ENCODE measurements around the gene TCF4.

The TCF4 gene

DNA sequence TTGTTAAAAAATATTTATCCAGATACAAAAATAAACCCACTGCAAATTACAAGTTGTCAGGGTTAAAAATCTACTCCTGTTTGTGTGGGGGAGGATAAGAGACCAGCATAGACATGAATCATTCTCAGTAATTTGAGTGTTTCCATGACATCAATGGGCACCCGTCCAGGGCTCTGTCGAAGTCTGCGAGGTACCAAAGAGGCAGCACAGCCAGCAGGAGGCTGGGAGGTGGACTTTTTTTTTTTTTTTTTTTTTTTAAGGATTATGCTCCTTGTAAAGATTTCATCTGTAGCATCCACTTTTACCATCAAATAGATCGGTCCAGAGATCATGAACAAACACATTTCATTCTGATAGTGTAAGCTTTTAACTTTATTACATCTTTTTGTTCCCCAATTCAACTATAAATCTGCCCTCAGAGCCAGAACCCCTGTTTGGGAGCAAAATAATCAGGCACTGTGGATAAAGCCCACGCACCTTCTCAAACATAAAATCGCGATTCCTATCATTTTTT lies 182.0 kb downstream of the TCF4 start:
- ChIA-PET POLR2A (no interaction called here), CTCF (interaction anchor here (0.5 to 4.1 kb wide), 7 partner anchors 10 to 1186 kb away, joined by 3 to 41 read pairs (median 3); no protein-coding TSS in a partner anchor)
- no peak for DNase-seq (ENCODE audit: low read depth, low spot score)
- no peak overlapping the region for H3K4me3 ChIP-seq (ENCODE audit: low read depth, low read length)
- no peak for TF ChIP-seq CTCF (IDR thresholded peaks at IDR 0.05; ENCODE audit: insufficient read depth, low read length, missing control alignments)

- no peak for TF ChIP-seq CTCF (IDR thresholded peaks at IDR 0.05; ENCODE audit: insufficient read depth, low read length, missing control alignments)
- no peak for DNase-seq (ENCODE audit: low read depth, low spot score)
- no peak overlapping the region for H3K4me3 ChIP-seq (ENCODE audit: low read depth, low read length)
- ChIA-PET POLR2A (interaction anchor here (0.7 kb wide), 1 partner anchor 924 kb away, joined by 3 read pairs; no protein-coding TSS in a partner anchor), CTCF (interaction anchor here (0.9 to 4.1 kb wide), 4 partner anchors 10 to 376 kb away, joined by 3 to 41 read pairs (median 4); no protein-coding TSS in a partner anchor)
Observed at GRCh38 chr18:55405475-55405874, 182.5 kb downstream of the TCF4 start.

DNA sequence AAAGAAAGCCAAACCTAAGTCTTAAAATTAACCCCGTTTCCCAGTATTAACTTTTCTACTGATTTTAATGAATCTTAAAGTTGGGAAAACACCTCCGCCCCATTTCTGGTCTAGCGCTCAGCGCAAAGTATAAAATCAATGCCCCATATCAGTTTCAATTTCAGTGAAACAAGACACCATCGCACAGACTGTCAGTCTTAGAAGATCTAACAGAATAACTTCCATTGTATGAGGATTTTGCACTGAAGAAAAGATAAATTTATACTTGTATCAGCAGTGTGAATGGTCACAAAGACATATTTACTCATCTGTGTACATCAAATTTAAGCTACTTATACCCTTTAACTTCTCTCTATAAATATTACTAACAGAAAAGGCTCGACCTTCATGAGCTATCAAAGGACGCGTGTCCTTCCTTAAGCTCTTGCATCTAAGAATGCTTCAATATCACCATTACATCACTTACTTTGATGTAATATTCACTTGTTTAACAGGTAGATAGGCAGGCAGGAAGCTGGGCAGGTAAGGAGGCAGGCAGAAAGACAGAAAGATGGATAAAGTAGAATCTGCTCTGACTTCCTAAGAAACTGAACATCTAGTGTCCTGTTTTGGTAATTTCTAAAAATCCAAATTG lies 183.0 kb downstream of the TCF4 start:
- H3K4me3 ChIP-seq (ENCODE audit: low read depth, low read length): no peak overlapping the region
- TF ChIP-seq CTCF (IDR thresholded peaks at IDR 0.05; ENCODE audit: insufficient read depth, low read length, missing control alignments): no peak
- ChIA-PET POLR2A (interaction anchor here (0.7 kb wide), 1 partner anchor 924 kb away, joined by 3 read pairs; no protein-coding TSS in a partner anchor), CTCF (interaction anchor here (0.7 to 4.1 kb wide), 4 partner anchors 11 to 170 kb away, joined by 3 to 41 read pairs (median 4); no protein-coding TSS in a partner anchor)
- no peak for DNase-seq (ENCODE audit: low read depth, low spot score)

DNA sequence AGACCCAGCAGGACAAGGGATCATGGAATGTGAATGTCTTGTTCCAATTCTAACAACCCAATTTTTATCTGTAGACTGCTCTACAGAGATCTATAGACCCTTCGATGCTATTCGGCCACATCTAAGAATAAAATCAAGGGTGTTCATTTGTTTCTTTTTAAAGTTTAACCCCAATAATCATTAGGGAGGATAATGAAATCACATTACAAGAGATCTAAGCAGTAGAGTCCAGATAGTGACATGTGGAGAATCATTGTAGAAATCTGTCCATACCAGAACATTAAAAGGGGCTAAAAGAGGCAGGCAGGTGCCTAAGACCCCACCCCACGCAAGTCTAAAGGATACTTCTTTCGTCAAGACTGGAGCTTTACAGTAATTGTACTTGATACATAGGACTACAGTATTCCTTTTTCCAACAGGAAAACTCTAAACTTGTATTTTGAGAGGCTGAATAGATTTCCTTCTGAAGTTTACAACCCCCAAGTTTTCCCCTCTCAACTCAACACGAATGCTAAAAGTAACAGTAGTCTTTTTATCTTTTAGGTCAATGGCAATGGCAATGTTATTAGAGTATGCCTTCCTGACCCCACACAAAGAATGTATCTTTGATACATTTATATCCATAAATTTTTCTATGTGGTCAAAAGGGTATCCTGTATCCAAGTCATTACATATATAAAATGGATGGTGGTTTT lies 183.7 kb downstream of the TCF4 start:
- CTCF ChIA-PET: interaction anchor here (0.7 to 4.1 kb wide), 3 partner anchors 12 to 170 kb away, joined by 3 to 41 read pairs (median 5); no protein-coding TSS in a partner anchor
- POLR2A ChIA-PET: no interaction called here
- H3K4me3 ChIP-seq (ENCODE audit: low read depth, low read length): no peak overlapping the region
- no peak for TF ChIP-seq CTCF (IDR thresholded peaks at IDR 0.05; ENCODE audit: insufficient read depth, low read length, missing control alignments)
- DNase-seq (ENCODE audit: low read depth, low spot score): no peak

- POLR2A ChIA-PET: no interaction called here
- TF ChIP-seq CTCF (IDR thresholded peaks at IDR 0.05; ENCODE audit: insufficient read depth, low read length, missing control alignments): no peak
- DNase-seq (ENCODE audit: low read depth, low spot score): no peak
- H3K4me3 ChIP-seq (ENCODE audit: low read depth, low read length): peak overlapping the region; percentile 15; the same call in 1 of the 2 replicates
- CTCF ChIA-PET: interaction anchor here (1.1 to 1.8 kb wide), 2 partner anchors 12 to 75 kb away, joined by 3 to 13 read pairs; no protein-coding TSS in a partner anchor
Observed at GRCh38 chr18:55403421-55403949, 184.5 kb downstream of the TCF4 start.
